Cardiac septum (tissue), 1 donor: Measurements from ENCODE around the gene NFKBIZ. TPM values are rescaled to one million over a fixed set of nuclear protein-coding genes. Genes with fewer than 3 reads are reported as not detected.

ENCODE experiments used
- DNase-seq: peaks from one replicate; pipeline ENCODE4 v3.0.0-alpha.2; 2020; ENCODE audit warnings: low spot score
- intact Hi-C: fragments of 100-400 bp; cut with DNase I; formaldehyde crosslinking; loops from one replicate; pipeline ENCODE4 v1.14.0; 2022
- total RNA-seq: library from RNA; stranded (reverse); fragmentation: NEBNext Ultra II Directional; extraction: Animal tissue kit (Norgen Biotek cat#: 25700); gene quantifications from one replicate; pipeline ENCODE4 v1.2.1, GENCODE V29; 2021
- donor health status: DM: no; HTN: no; CAD: no.

The NFKBIZ gene
- total RNA-seq, 1 donor from 2014 or later, result 16.0 TPM

GRCh38 chr3:101823525-101823924 is 25.8 kb upstream of the NFKBIZ start:
- intact Hi-C loops, result no loop called here
- DNase-seq, result no peak

- no peak for DNase-seq
- intact Hi-C loops, result no loop called here
Measured at GRCh38 chr3:101824702-101825101, 24.6 kb upstream of the NFKBIZ start.

- DNase-seq, result no peak
- intact Hi-C loops, result no loop called here
Measured at GRCh38 chr3:101825904-101826445, 23.3 kb upstream of the NFKBIZ start.

GRCh38 chr3:101827211-101828174 is 21.8 kb upstream of the NFKBIZ start:
- peak; percentile 90 for DNase-seq
- intact Hi-C loops, result loop anchor here (1.0 to 2.0 kb wide), 2 partner anchors 22 to 113 kb away; partner anchors contain the start of gene NFKBIZ

- no peak for DNase-seq
- intact Hi-C loops, result loop anchor here (2.0 kb wide), 1 partner anchor 113 kb away; no protein-coding TSS in a partner anchor
Measured at GRCh38 chr3:101828276-101828675, 21.0 kb upstream of the NFKBIZ start.

GRCh38 chr3:101828691-101829436 is 20.4 kb upstream of the NFKBIZ start:
- peak; percentile 78 for DNase-seq
- intact Hi-C loops, result loop anchor here (2.0 kb wide), 1 partner anchor 112 kb away; no protein-coding TSS in a partner anchor

GRCh38 chr3:101829437-101829830 is 19.9 kb upstream of the NFKBIZ start:
- DNase-seq, result no peak
- intact Hi-C loops, result loop anchor here (2.0 kb wide), 1 partner anchor 111 kb away; no protein-coding TSS in a partner anchor

DNA sequence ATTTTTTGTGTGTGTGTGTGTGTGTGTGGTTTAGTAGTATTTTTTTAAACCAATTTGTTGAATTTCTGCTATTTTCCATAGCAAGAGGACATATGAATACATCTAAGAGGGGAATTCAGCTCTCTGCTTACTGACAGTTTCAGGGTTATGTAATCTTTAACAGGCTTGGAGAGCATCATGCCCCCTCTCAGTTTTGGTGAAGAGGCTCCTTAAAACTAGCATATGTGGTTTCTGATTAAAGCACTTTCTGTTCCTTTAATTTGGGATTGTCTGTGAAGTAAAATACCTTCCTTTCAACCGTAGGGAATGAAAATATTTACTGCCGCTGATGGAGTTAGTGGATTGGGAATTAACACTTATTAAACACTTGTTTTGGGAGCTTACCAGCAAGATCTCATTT is 19.4 kb upstream of the NFKBIZ start:
- intact Hi-C loops, result loop anchor here (2.0 kb wide), 1 partner anchor 111 kb away; no protein-coding TSS in a partner anchor
- DNase-seq, result no peak

DNA sequence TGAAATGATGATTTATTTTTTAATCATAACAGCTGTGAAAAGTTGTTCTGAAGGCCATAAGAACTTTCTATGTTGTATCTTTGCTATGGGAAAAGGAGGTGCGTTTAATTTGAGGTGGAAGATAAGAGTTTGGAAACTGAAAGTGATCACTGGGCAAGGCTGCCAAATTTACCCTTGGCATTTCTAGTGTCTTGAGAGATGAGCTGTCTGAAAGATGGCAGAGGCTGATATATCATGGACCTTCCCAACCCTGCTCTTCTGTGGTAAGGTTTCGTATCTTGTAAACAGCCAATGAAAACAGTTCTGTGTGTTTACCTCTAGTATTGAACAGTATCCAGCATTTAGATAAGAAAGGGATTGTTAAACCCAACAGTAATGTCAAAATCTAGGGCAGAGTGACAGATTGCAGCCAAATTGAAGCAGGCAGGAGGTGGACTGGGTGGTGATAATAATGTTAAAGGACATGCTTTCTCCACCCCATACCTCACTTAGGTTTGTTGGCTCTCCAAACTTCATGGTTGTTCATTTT is 15.8 kb upstream of the NFKBIZ start:
- intact Hi-C loops, result no loop called here

GRCh38 chr3:101835676-101836075 is 13.6 kb upstream of the NFKBIZ start:
- no peak for DNase-seq
- intact Hi-C loops, result no loop called here

More for the DNA sequence above, 15.8 kb upstream of the NFKBIZ start:
- DNase-seq, result no peak

- intact Hi-C loops, result no loop called here
- no peak for DNase-seq
Measured at GRCh38 chr3:101836160-101836559, 13.2 kb upstream of the NFKBIZ start.

DNA sequence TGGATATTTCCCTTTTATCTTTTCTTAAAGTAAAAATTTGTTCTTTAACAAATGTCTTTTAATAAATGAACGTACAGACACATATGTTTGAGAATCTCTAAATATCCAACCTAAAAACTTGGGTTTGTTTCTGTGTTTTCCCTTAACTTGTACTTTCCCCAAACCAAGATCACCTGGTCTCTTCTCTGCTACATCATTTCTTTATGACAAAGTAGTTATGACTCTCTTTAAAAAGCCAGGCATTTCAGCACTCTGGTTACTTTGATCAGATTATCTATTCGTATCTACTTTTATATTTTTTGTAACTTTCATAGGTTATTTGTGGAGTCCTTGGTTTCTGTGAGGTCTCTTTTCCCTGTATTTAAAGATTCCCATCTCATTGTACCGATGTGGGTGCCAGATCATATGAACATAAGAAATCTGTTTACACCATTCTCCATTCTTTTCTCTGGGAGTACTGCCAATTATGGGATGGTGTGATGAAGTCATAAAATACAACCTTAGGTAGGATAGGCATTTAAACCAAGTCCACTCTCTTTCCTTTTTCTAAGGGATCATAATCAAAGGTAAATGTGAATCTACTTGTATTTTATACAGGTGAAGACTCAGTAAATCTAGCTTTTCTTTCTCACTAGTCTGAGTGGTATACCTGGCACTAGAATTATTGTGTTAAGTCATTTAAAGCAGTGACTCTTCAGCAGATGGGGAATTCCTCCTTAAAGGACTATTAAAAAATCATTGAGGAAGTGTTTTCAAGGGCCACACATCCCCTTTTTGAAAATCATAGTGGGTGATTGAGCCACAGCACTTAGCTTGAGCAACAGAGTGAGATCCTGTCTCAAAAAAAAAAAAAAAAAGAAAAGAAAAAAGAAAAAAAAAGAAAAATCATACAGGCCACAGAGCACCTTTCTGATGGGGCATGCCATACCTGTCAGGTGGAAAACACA is 12.4 kb upstream of the NFKBIZ start:
- intact Hi-C loops, result no loop called here
- DNase-seq, result no peak

- intact Hi-C loops, result no loop called here
- no peak for DNase-seq
Measured at GRCh38 chr3:101838691-101839090, 10.6 kb upstream of the NFKBIZ start.

DNA sequence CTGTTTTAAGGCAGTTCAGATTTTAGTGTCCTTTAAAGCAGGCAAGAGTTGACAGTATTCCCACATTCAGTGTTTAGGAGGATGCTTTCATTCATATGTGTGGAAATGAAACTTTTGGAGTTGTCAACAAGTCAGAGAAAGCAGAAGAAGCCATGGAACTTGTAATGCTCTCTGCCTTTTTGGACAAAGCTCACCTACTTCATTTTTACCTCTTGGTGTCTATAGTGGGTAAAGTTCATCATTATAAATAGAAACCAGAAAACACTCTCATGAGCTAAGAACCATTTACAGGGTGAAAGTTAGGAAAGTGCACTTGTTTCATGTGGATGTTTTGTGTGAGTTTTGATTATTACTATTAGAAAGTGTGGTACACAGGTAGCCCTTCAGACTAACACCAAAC is 9.2 kb upstream of the NFKBIZ start:
- no peak for DNase-seq
- intact Hi-C loops, result no loop called here

GRCh38 chr3:101842245-101842934 is 6.9 kb upstream of the NFKBIZ start:
- intact Hi-C loops, result no loop called here
- no peak for DNase-seq

DNA sequence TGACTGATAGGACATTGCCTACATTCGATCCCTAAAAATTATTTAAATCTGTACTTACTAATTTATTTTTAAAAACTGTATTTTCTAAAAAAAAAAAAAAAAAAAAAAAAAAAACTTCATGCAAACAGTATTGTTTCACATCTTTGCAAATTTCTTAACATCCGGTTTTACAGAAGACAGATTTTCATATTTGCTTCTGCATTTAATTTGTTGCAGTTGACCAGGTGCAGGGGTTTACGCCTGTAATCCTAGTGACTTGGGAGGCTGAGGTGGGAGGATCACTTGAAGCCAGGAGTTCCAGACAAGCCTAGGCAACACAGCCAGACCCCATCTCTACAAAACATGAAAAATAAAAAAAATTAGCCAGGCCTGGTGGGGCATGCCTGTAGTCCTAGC is 6.4 kb upstream of the NFKBIZ start:
- intact Hi-C loops, result no loop called here
- DNase-seq, result no peak

DNA sequence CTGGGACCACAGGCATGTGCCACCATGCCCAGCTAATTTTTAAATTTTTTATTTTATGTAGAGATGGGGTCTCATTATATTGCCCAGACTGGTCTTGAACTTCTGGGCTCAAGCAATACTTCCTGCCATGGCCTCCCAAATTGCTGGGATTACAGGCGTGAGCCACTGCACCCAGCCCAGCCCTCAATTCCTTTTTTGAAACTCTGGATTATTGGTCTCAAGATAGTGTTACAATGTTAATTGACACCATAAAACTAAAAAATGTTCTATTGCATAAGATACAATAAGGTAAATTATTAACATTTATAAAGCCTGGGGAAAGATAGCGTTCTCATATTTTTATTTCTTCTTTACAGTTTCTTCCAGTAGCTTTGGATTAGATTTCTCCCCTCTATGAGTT is 3.9 kb upstream of the NFKBIZ start:
- DNase-seq, result no peak

DNA sequence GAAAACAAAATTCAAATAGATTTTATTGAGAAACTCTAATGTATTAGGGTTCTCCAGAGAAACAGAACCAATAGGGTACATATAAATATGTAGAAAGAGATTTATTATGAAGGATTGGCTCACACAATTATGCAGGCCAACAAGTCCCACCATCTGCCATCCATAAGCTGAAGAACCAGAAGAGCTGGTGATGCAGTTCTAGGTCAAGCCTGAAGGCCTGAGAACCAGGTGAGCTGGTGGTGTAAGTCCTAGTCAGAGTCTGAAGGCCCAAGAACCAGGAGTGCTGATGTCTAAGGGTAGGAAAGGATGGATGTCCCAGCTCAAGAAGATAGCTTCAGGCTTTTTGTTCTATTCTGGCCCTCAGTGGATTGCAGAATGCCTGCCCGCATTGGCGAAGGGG is 2.6 kb upstream of the NFKBIZ start:
- intact Hi-C loops, result loop anchor here (5.0 kb wide), 1 partner anchor 336 kb away; no protein-coding TSS in a partner anchor
- no peak for DNase-seq

More for the DNA sequence above, 3.9 kb upstream of the NFKBIZ start:
- intact Hi-C loops, result loop anchor here (5.0 kb wide), 1 partner anchor 337 kb away; no protein-coding TSS in a partner anchor
